Midbrain (tissue), 1 donor: ENCODE measurements around the gene MYH6.
A peak's percentile ranks its signal among the peaks of the same experiment; 100 is the strongest.
"Not testable (repeated sequence)": the region's sequence is repeated elsewhere in the genome, so short reads cannot be mapped to it uniquely, and the experiment has no call there.

Experiments used
- DNase-seq: peaks from one replicate; lab custom pipeline; 2025; lab: John Stamatoyannopoulos, UW

MYH6 gene

GRCh38 chr14:23435543-23436326 lies 27.7 kb upstream of the MYH6 start, which contains the start of gene MYH7:
Gene MYH7, minus strand, starts transcription at chr14:23435660. Its CDS starts 1,928 bp downstream, at chr14:23433732.
- no peak for DNase-seq

- no peak for DNase-seq
Measured at GRCh38 chr14:23434488-23435222, 26.6 kb upstream of the MYH6 start.

- no peak for DNase-seq
Measured at GRCh38 chr14:23433457-23433856, 25.4 kb upstream of the MYH6 start.

- no peak for DNase-seq
Measured at GRCh38 chr14:23432946-23433345, 24.9 kb upstream of the MYH6 start.

- DNase-seq, result no peak
Measured at GRCh38 chr14:23432102-23432925, 24.2 kb upstream of the MYH6 start.

GRCh38 chr14:23431486-23431885 lies 23.4 kb upstream of the MYH6 start:
- DNase-seq, result no peak

GRCh38 chr14:23430723-23431085 lies 22.6 kb upstream of the MYH6 start:
- DNase-seq, result peak; percentile 17

- no peak for DNase-seq
Measured at GRCh38 chr14:23430016-23430722, 22.1 kb upstream of the MYH6 start.

GRCh38 chr14:23428686-23429495 lies 20.8 kb upstream of the MYH6 start:
- DNase-seq, result no peak

- not testable (repeated sequence) for DNase-seq
Measured at GRCh38 chr14:23425798-23426197, 17.7 kb upstream of the MYH6 start.

- no peak for DNase-seq
Measured at GRCh38 chr14:23425169-23425568, 17.1 kb upstream of the MYH6 start.

GRCh38 chr14:23423657-23424056 lies 15.6 kb upstream of the MYH6 start:
- no peak for DNase-seq

GRCh38 chr14:23421594-23421993 lies 13.5 kb upstream of the MYH6 start:
- no peak for DNase-seq

- DNase-seq, result not testable (repeated sequence)
Measured at GRCh38 chr14:23419646-23420045, 11.6 kb upstream of the MYH6 start.

GRCh38 chr14:23418021-23418420 lies 9.9 kb upstream of the MYH6 start:
- no peak for DNase-seq

- DNase-seq, result not testable (repeated sequence)
Measured at GRCh38 chr14:23417269-23417668, 9.2 kb upstream of the MYH6 start.

- no peak for DNase-seq
Measured at GRCh38 chr14:23416801-23417200, 8.7 kb upstream of the MYH6 start.

- no peak for DNase-seq
Measured at GRCh38 chr14:23415821-23416778, 8.0 kb upstream of the MYH6 start.

GRCh38 chr14:23414906-23415820 lies 7.1 kb upstream of the MYH6 start:
- DNase-seq, result no peak
